GM10248 (cell line): ENCODE measurements around the gene DUSP22.
"Not testable (repeated sequence)": the region's sequence is repeated elsewhere in the genome, so short reads cannot be mapped to it uniquely, and the experiment has no call there.

ENCODE experiments used
- CTCF ChIA-PET: fragments of 300-600 bp; sonication (Branson Sonifier 250); formaldehyde crosslinking; extraction: SDS; loops from one replicate; lab custom pipeline; 2021; ENCODE audit warnings: antibody characterized with exemption; lab: Yijun Ruan, JAX
- POLR2A ChIA-PET: fragments of 350-650 bp; sonication (Branson Sonifier 250); formaldehyde crosslinking; extraction: SDS; loops from one replicate; lab custom pipeline; 2020; ENCODE audit warnings: antibody characterized with exemption; lab: Yijun Ruan, JAX
- DNase-seq: peaks from one replicate; pipeline ENCODE4 v3.0.0; 2012; ENCODE audit errors: extremely low spot score
- CTCF ChIP-seq: IDR thresholded peaks from 2 replicates; pipeline ENCODE4 v1.5.1; 2012; ENCODE audit warnings: mild to moderate bottlenecking, low read depth; ENCODE audit errors: extremely low read depth, missing control alignments, control extremely low read depth

The DUSP22 gene

GRCh38 chr6:322259-322930 is 30.1 kb downstream of the DUSP22 start:
- no peak for DNase-seq
- POLR2A ChIA-PET = interaction anchor here (0.6 to 2.2 kb wide), 5 partner anchors 22 to 92 kb away, joined by 3 to 8 read pairs (median 3); partner anchors contain the start of gene IRF4
- TF ChIP-seq CTCF = peak; percentile 37
- CTCF ChIA-PET = interaction anchor here (0.6 to 23.8 kb wide), 20 partner anchors 9 to 138 kb away, joined by 3 to 420 read pairs (median 4); partner anchors contain the start of gene DUSP22

- POLR2A ChIA-PET = interaction anchor here (0.6 to 2.2 kb wide), 6 partner anchors 22 to 168 kb away, joined by 3 to 8 read pairs (median 3); partner anchors contain the start of gene IRF4
- TF ChIP-seq CTCF = no peak
- no peak for DNase-seq
- CTCF ChIA-PET = interaction anchor here (1.0 to 23.8 kb wide), 14 partner anchors 10 to 138 kb away, joined by 3 to 420 read pairs (median 5); partner anchors contain the start of gene DUSP22
Measured at GRCh38 chr6:322940-323729, 30.8 kb downstream of the DUSP22 start.

- no peak for TF ChIP-seq CTCF
- POLR2A ChIA-PET = interaction anchor here (0.6 to 2.2 kb wide), 4 partner anchors 68 to 168 kb away, joined by 3 to 8 read pairs (median 4); partner anchors contain the start of gene IRF4
- CTCF ChIA-PET = interaction anchor here (1.1 to 23.8 kb wide), 7 partner anchors 10 to 135 kb away, joined by 3 to 420 read pairs (median 17); no protein-coding TSS in a partner anchor
- DNase-seq = no peak
Measured at GRCh38 chr6:323730-324088, 31.4 kb downstream of the DUSP22 start.

GRCh38 chr6:324116-324728 is 31.9 kb downstream of the DUSP22 start:
- TF ChIP-seq CTCF = no peak
- POLR2A ChIA-PET = interaction anchor here (1.1 to 2.2 kb wide), 2 partner anchors 67 to 81 kb away, joined by 3 to 8 read pairs; partner anchors contain the start of gene IRF4
- CTCF ChIA-PET = interaction anchor here (3.1 to 23.8 kb wide), 5 partner anchors 11 to 135 kb away, joined by 13 to 420 read pairs (median 31); no protein-coding TSS in a partner anchor
- no peak for DNase-seq

- POLR2A ChIA-PET = no interaction called here
- CTCF ChIA-PET = interaction anchor here (3.1 to 23.8 kb wide), 3 partner anchors 10 to 136 kb away, joined by 13 to 420 read pairs (median 38); no protein-coding TSS in a partner anchor
- DNase-seq = no peak
- TF ChIP-seq CTCF = no peak
Measured at GRCh38 chr6:324729-325125, 32.4 kb downstream of the DUSP22 start.

GRCh38 chr6:325161-325860 is 33.0 kb downstream of the DUSP22 start:
- DNase-seq, POLR2A ChIA-PET: not testable (repeated sequence)
- CTCF ChIA-PET = interaction anchor here (3.1 to 23.8 kb wide), 2 partner anchors 10 to 136 kb away, joined by 13 to 420 read pairs; no protein-coding TSS in a partner anchor

- DNase-seq, POLR2A ChIA-PET: not testable (repeated sequence)
Measured at GRCh38 chr6:326066-326465, 33.8 kb downstream of the DUSP22 start.

More at GRCh38 chr6:326066-326465, 33.8 kb downstream of the DUSP22 start:
- CTCF ChIA-PET = interaction anchor here (7.7 to 17.6 kb wide), 2 partner anchors 13 to 14 kb away, joined by 62 to 420 read pairs; no protein-coding TSS in a partner anchor
